Coronary artery (tissue), 2 donors: ENCODE data around the gene COL20A1.
"Not testable (repeated sequence)": the region's sequence is repeated elsewhere in the genome, so short reads cannot be mapped to it uniquely, and the experiment has no call there.

Source experiments
- DNase-seq: peaks from one replicate; pipeline ENCODE4 v3.0.0-alpha.2; 2017; ENCODE audit warnings: low spot score
- H3K27ac ChIP-seq, 2 donors: fragments of 200-600 bp; sonication (generic); one replicate each; pipeline ENCODE4 v1.5.1; 2016 to 2019
- H3K4me3 ChIP-seq: fragments of 200-600 bp; sonication (generic); 2 replicates; pipeline ENCODE4 v1.5.1; 2016; ENCODE audit warnings: mild to moderate bottlenecking, moderate library complexity
- CTCF ChIP-seq: fragments of 200-600 bp; sonication (generic); IDR thresholded peaks from one replicate; pipeline ENCODE4 v1.5.1; 2019; ENCODE audit warnings: antibody characterized with exemption

COL20A1 gene

GRCh38 chr20:63249891-63250290 lies 43.1 kb upstream of the COL20A1 start:
- Histone ChIP-seq H3K27ac (no peak overlapping the region), H3K4me3 (no peak overlapping the region)
- no peak for DNase-seq
- no peak for TF ChIP-seq CTCF

- not testable (repeated sequence) for DNase-seq, H3K27ac ChIP-seq, H3K4me3 ChIP-seq
These were observed 41.6 kb upstream of the COL20A1 start for GRCh38 chr20:63251350-63251749.

- no peak for DNase-seq
- Histone ChIP-seq H3K27ac (no peak overlapping the region), H3K4me3 (no peak overlapping the region)
- no peak for TF ChIP-seq CTCF
These were observed 40.7 kb upstream of the COL20A1 start for GRCh38 chr20:63252284-63252711.

- no peak overlapping the region for H3K27ac ChIP-seq
- DNase-seq: no peak
- H3K4me3 ChIP-seq: peak overlapping the region; percentile 70
- TF ChIP-seq CTCF: no peak
These were observed 39.9 kb upstream of the COL20A1 start for GRCh38 chr20:63253065-63253437.

- H3K4me3 ChIP-seq: peak overlapping the region; percentile 70
- no peak for DNase-seq
- H3K27ac ChIP-seq: no peak overlapping the region
These were observed 39.4 kb upstream of the COL20A1 start for GRCh38 chr20:63253438-63254231.

GRCh38 chr20:63254232-63254605 lies 38.8 kb upstream of the COL20A1 start, which contains the start of gene NKAIN4:
Gene NKAIN4 (minus strand): TSS chr20:63254463. CDS start chr20:63254450, 13 bp downstream.
- H3K4me3 ChIP-seq: peak within 1 kb of the TSS; percentile 70
- DNase-seq: no peak
- no peak within 1 kb of the TSS for H3K27ac ChIP-seq
- TF ChIP-seq CTCF: no peak

More at GRCh38 chr20:63253438-63254231, 39.4 kb upstream of the COL20A1 start:
- no peak for TF ChIP-seq CTCF

- DNase-seq: no peak
- no peak for TF ChIP-seq CTCF
- Histone ChIP-seq H3K27ac (no peak overlapping the region), H3K4me3 (peak overlapping the region; percentile 70)
These were observed 38.2 kb upstream of the COL20A1 start for GRCh38 chr20:63254606-63255384.
